K562 (cell line): ENCODE measurements around the gene LATS2. TPM values are rescaled to one million over a fixed set of nuclear protein-coding genes. Genes with fewer than 3 reads are reported as not detected.

Source experiments
- ATAC-seq: fragments of 200-7000 bp; cut with Tn5 transposase; 3 replicates; pipeline ENCODE4 v1.9.1; 2020; ENCODE audit warnings: moderate library complexity
- BruUV-seq: library from RNA; stranded (reverse); fragments of 400-500 nt; replicated peaks from 2 replicates; lab custom pipeline; 2021; lab: Mats Ljungman, UMichigan
- CTCF ChIA-PET: fragments of 300-600 bp; formaldehyde crosslinking; extraction: SDS; loops from one replicate; lab custom pipeline; 2021; ENCODE audit warnings: low intra/inter-chr PET ratio; lab: Yijun Ruan, JAX
- POLR2A ChIA-PET: fragments of 300-600, 350-650 bp; sonication (Branson Sonifier 250); formaldehyde crosslinking; extraction: SDS; loops from one replicate; lab custom pipeline; 2021; ENCODE audit warnings: antibody characterized with exemption, inconsistent platforms; lab: Yijun Ruan, JAX
- DNase-seq, 4 experiments: peaks; one replicate each; pipeline versions ENCODE4 v3.0.0 to v3.0.0-alpha.2; 2011 to 2018; ENCODE audit warnings: low spot score in 3 of 4, mixed read lengths in 3 of 4; ENCODE audit errors: extremely low read depth in 1 of 4
- FAIRE-seq: peaks from 2 replicates; lab custom pipeline; 2011; peaks lifted over from hg19 to GRCh38; lab: Jason Lieb, UNC
- H2AFZ ChIP-seq: 2 replicates; pipeline ENCODE4 v1.6.0; 2011; ENCODE audit warnings: low read depth, low read length, control low read depth, inconsistent platforms
- H3K27ac ChIP-seq: fragments of 200-600 bp; 3 replicates; pipeline ENCODE4 v1.8.0; 2011; ENCODE audit warnings: low read depth, mild to moderate bottlenecking, control low read depth, inconsistent platforms, low read length, moderate library complexity, mixed read lengths; ENCODE audit errors: extremely low read depth
- H3K27me3 ChIP-seq, 2 experiments: fragments of 300-600 bp in 1 of 2; 2 replicates in 1 of 2; 3 replicates in 1 of 2; pipeline versions ENCODE4 v1.6.0 to v1.8.0; 2011; ENCODE audit warnings: inconsistent platforms in 2 of 2, low read length in 2 of 2, mild to moderate bottlenecking in 1 of 2, mixed read lengths in 1 of 2, moderate library complexity in 1 of 2; ENCODE audit not compliant: control insufficient read depth in 2 of 2, insufficient read depth in 2 of 2
- H3K36me3 ChIP-seq: fragments of 300-600 bp; 3 replicates; pipeline ENCODE4 v1.8.0; 2011; ENCODE audit warnings: mild to moderate bottlenecking, low read length, inconsistent platforms; ENCODE audit not compliant: control insufficient read depth, insufficient read depth
- H3K4me1 ChIP-seq, 2 experiments: fragments of 200-600 bp in 1 of 2; replicated peaks in 1 of 2; 2 replicates in 1 of 2; 3 replicates in 1 of 2; pipeline versions ENCODE4 v1.5.1 to v1.8.0; 2011; ENCODE audit warnings: inconsistent platforms in 2 of 2, low read length in 2 of 2, mild to moderate bottlenecking in 1 of 2, mixed read lengths in 1 of 2, moderate library complexity in 1 of 2; ENCODE audit not compliant: control insufficient read depth in 2 of 2, insufficient read depth in 2 of 2
- H3K4me2 ChIP-seq: 2 replicates; pipeline ENCODE4 v1.6.1; 2011; ENCODE audit warnings: low read length, control low read depth, inconsistent platforms, mixed read lengths; ENCODE audit not compliant: insufficient read depth
- H3K4me3 ChIP-seq: fragments of 200-600 bp; sonication (generic), shearing (Covaris generic); 2 replicates; pipeline ENCODE4 v1.5.1; 2016; ENCODE audit warnings: control low read depth, inconsistent platforms
- H3K79me2 ChIP-seq: fragments of 200-600 bp; 3 replicates; pipeline ENCODE4 v1.8.0; 2011; ENCODE audit warnings: low read length, inconsistent platforms; ENCODE audit not compliant: control insufficient read depth, insufficient read depth
- H3K9ac ChIP-seq, 2 experiments: 2 replicates each; pipeline versions ENCODE4 v1.6.0 to v1.6.1; 2011; ENCODE audit warnings: low read depth in 2 of 2, low read length in 2 of 2, control low read depth in 1 of 2, inconsistent platforms in 1 of 2, mild to moderate bottlenecking in 1 of 2, mixed read lengths in 1 of 2; ENCODE audit not compliant: insufficient read depth in 1 of 2
- H3K9me1 ChIP-seq: one replicate; pipeline ENCODE4 v1.6.0; 2011; ENCODE audit warnings: inconsistent platforms, mild to moderate bottlenecking, low read length, moderate library complexity; ENCODE audit not compliant: control insufficient read depth, insufficient read depth
- H3K9me3 ChIP-seq: replicated peaks from 2 replicates; pipeline ENCODE4 v1.5.1; 2011; ENCODE audit warnings: low read depth, low read length, inconsistent platforms; ENCODE audit not compliant: control insufficient read depth, insufficient read depth
- H4K20me1 ChIP-seq: replicated peaks from 2 replicates; pipeline ENCODE4 v1.6.1; 2011; ENCODE audit warnings: low read length, inconsistent platforms, mixed read lengths; ENCODE audit not compliant: control insufficient read depth, insufficient read depth
- BDP1 ChIP-seq: IDR thresholded peaks from 3 replicates; pipeline ENCODE4 v1.6.1; 2011; ENCODE audit not compliant: insufficient read length, insufficient read depth
- BHLHE40 ChIP-seq: IDR thresholded peaks from 2 replicates; pipeline ENCODE4 v1.6.1; 2011; ENCODE audit warnings: low read length, improper control_type of control experiment
- BRD9 ChIP-seq: fragments of 450-650 bp; IDR thresholded peaks from 2 replicates; pipeline ENCODE4 v1.6.1; 2018; ENCODE audit warnings: low read depth; ENCODE audit not compliant: partially characterized antibody
- CREBBP ChIP-seq: IDR thresholded peaks from one replicate; pipeline ENCODE4 v1.6.1; 2012; ENCODE audit warnings: low read depth, mild to moderate bottlenecking, control low read depth, inconsistent platforms, low read length
- ESRRB ChIP-seq: fragments of 250-450 bp; sonication (Bioruptor Pico); IDR thresholded peaks from 2 replicates; pipeline ENCODE4 v1.5.0; 2020; ENCODE audit warnings: mild to moderate bottlenecking, moderate library complexity, borderline replicate concordance
- GATA2 ChIP-seq: sonication (generic); formaldehyde crosslinking; IDR thresholded peaks from 2 replicates; pipeline ENCODE4 v1.4.0; 2020; ENCODE audit warnings: mild to moderate bottlenecking, missing genetic modification reagents
- HNRNPUL1 ChIP-seq: fragments of 200-400 bp; formaldehyde crosslinking; IDR thresholded peaks from 2 replicates; pipeline ENCODE4 v1.6.1; 2017; ENCODE audit warnings: low read length
- PBX2 ChIP-seq, 2 experiments: IDR thresholded peaks in 1 of 2; conservative IDR thresholded peaks in 1 of 2; 2 replicates each; pipeline ENCODE4 v1.6.1; 2016; ENCODE audit warnings: low read depth in 2 of 2, mild to moderate bottlenecking in 1 of 2, missing compliant biosample characterization in 1 of 2, missing genetic modification characterization in 1 of 2, moderate library complexity in 1 of 2
- RBM34 ChIP-seq: fragments of 200-400 bp; formaldehyde crosslinking; IDR thresholded peaks from 2 replicates; pipeline ENCODE4 v1.6.1; 2018; ENCODE audit warnings: low read length, borderline replicate concordance; ENCODE audit not compliant: insufficient read depth
- TEAD1 ChIP-seq, 2 experiments: fragments of 450-650 bp in 1 of 2; sonication (generic) in 1 of 2; formaldehyde crosslinking; IDR thresholded peaks; 2 replicates each; pipeline versions ENCODE4 v1.4.0 to v1.8.0; 2020 to 2022; ENCODE audit warnings: mild to moderate bottlenecking in 2 of 2, missing genetic modification reagents in 1 of 2
- WGBS: fragments of 100-300 bp; shearing (Covaris generic); methylation state at CpG from one replicate; pipeline ENCODE4 v1.1.6; 2016; ENCODE audit warnings: low coverage, mixed read lengths; ENCODE audit not compliant: insufficient coverage; ENCODE audit errors: missing lambda C conversion rate; 5-methylcytosine and 5-hydroxymethylcytosine counted together
- in situ Hi-C: fragments of 300-500 bp; cut with MboI; formaldehyde crosslinking; loops from 4 replicates; pipeline ENCODE4 v1.15.0; 2018; ENCODE audit warnings: inconsistent platforms, mixed read lengths
- intact Hi-C: fragments of 100-400 bp; cut with micrococcal nuclease; formaldehyde crosslinking; loops from 2 replicates; pipeline ENCODE4 v1.14.2; 2022
- polyA plus RNA-seq, 8 experiments: library from polyadenylated mRNA; depleted of rRNA in 4 of 8; stranded (reverse) in 5 of 8; unstranded in 3 of 8; fragments of >200 nt; fragmentation: Nextera tagmentation in 2 of 8; fragmentation: Illumina TruSeq in 1 of 8; extraction: Ambion mirVana in 2 of 8; extraction: Trizol in 1 of 8; gene quantifications; 2 replicates each; pipeline versions ENCODE4 v1.2.1 to v1.2.3, GENCODE V29; 2011 to 2014; ENCODE audit warnings: inconsistent platforms in 1 of 8, missing spikeins in 1 of 8
- total RNA-seq, 7 experiments: library from RNA; depleted of rRNA in 6 of 7; stranded (reverse); fragments of >200 nt in 6 of 7; fragmentation: Illumina TruSeq in 2 of 7; extraction: Trizol in 2 of 7; gene quantifications; 2 replicates each; pipeline versions ENCODE4 v1.2.1 to v1.2.3, GENCODE V29; 2011 to 2021; ENCODE audit warnings: low replicate concordance in 1 of 7

The LATS2 gene
- total and polyA plus RNA-seq, 9 of the 15 experiments (the other 6 are each of a cell fraction or from before 2014, with no cell fraction given), result 0.18 to 3.7 (median 0.76) TPM

- BruUV-seq, result no TSS peak
- WGBS, result 0% methylated on average over 4 of the region's 4 CpGs
- no peak overlapping the region for H3K27ac ChIP-seq
- intact Hi-C loops, result no loop called here
- no peak for ATAC-seq
- no peak for TF ChIP-seq ESRRB
- TF ChIP-seq BDP1, result no peak
- TF ChIP-seq TEAD1 (CRISPR knock-in tag; IDR thresholded peaks at IDR 0.05), result no peak
- TF ChIP-seq BHLHE40, result no peak
- TF ChIP-seq, all 486 proteins: peak for 0
- Histone ChIP-seq H3K36me3 (no peaks in the 10 kb centered on the region), H3K4me3 (no peak overlapping the region), H3K4me2 (no peak overlapping the region), H3K4me1 (peaks cover 0 to 4% of the 10 kb centered on the region in 2 experiments; a peak in 1 of 5 replicates), H3K9me1 (no peaks in the 10 kb centered on the region), H3K79me2 (no peaks in the 10 kb centered on the region), H3K9me3 (no peaks in the 10 kb centered on the region), H3K27me3 (peaks cover 9 to 16% of the 10 kb centered on the region in 2 experiments; a peak in 3 of 5 replicates), H4K20me1 (no peaks in the 10 kb centered on the region), H2AFZ (no peak overlapping the region), H3K9ac (no peak overlapping the region)
- no peak for DNase-seq
- in situ Hi-C loops, result no loop called here
- ChIA-PET CTCF (no interaction called here), POLR2A (no interaction called here)
- no peak for FAIRE-seq
These were observed 17.1 kb upstream of the LATS2 start for GRCh38 chr13:21078501-21078900.

GRCh38 chr13:21077788-21078353 is 16.5 kb upstream of the LATS2 start:
- no peak overlapping the region for H3K9ac ChIP-seq
- ChIA-PET CTCF (no interaction called here), POLR2A (no interaction called here)
- H2AFZ ChIP-seq, result no peak overlapping the region
- intact Hi-C loops, result no loop called here
- no peaks in the 10 kb centered on the region for H3K79me2 ChIP-seq
- no peak for ATAC-seq
- BruUV-seq, result no TSS peak
- H3K9me1 ChIP-seq, result no peaks in the 10 kb centered on the region
- H3K9me3 ChIP-seq, result no peaks in the 10 kb centered on the region
- H3K4me3 ChIP-seq, result no peak overlapping the region
- 36% methylated on average over 14 of the region's 24 CpGs for WGBS
- no peak overlapping the region for H3K27ac ChIP-seq
- no peak for FAIRE-seq
- no peak overlapping the region for H3K4me2 ChIP-seq
- no peak for DNase-seq
- H3K36me3 ChIP-seq, result no peaks in the 10 kb centered on the region
- in situ Hi-C loops, result no loop called here
- peaks cover 9 to 16% of the 10 kb centered on the region in 2 experiments; a peak in 3 of 5 replicates for H3K27me3 ChIP-seq
- peaks cover 0 to 4% of the 10 kb centered on the region in 2 experiments; a peak in 1 of 5 replicates for H3K4me1 ChIP-seq
- TF ChIP-seq RBM34, result no peak
- no peak for TF ChIP-seq CREBBP
- no peak for TF ChIP-seq PBX2 (CRISPR knock-in tag; IDR thresholded peaks at IDR 0.05; ENCODE audit: low read depth)
- no peak for TF ChIP-seq PBX2 (tag; conservative IDR thresholded peaks at IDR 0.05; ENCODE audit: low read depth)
- no peak for TF ChIP-seq GATA2 (CRISPR knock-in tag)
- no peak for TF ChIP-seq HNRNPUL1
- no peak for TF ChIP-seq BRD9
- H4K20me1 ChIP-seq, result no peaks in the 10 kb centered on the region
